GM10266 (cell line): ENCODE data around the gene NUDT13.
A peak's percentile ranks its signal among the peaks of the same experiment; 100 is the strongest.

Experiments
- DNase-seq: peaks from one replicate; pipeline ENCODE4 v3.0.0; 2012; ENCODE audit errors: extremely low spot score
- TF ChIP-seq, protein P1 (sequence below): IDR thresholded peaks from 2 replicates; pipeline ENCODE4 v1.5.1; 2012; ENCODE audit warnings: mild to moderate bottlenecking, low read depth; ENCODE audit not compliant: control insufficient read depth, insufficient read depth; ENCODE audit errors: missing control alignments

Gene NUDT13

DNA sequence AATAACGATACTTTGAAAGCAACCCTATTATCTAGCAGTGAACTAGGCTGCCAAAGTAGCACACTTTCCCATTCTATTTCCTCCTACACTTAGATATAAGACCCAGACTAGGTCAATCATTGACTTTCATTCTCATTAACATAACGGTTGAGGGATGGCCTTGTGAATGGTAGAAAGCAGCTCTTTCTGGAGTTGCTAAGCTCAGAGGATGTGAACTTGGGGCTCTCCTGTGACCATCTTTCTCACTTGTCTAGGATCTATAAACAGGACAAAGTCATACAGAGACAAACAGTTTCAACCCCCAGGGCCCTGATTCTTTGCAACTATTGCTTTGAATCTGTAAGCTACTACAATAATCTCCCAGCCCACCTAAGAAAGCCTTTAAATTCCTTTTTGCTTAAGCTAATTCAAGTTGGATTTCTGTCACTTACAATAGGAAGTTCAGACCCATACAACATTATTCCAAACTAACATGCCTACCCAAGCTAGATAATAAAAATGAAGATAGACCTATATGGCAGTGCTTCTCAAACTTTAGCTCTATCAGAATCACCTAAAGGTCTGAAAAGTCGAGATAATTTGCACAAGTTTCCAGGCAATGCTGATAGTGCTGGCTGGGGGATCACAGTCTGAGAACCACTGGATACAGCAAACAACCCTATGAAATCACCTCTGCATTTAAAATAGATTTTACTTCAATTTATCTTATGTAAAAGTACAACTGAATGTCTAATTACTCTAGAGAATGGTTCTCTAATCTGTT, 30.3 kb upstream of the NUDT13 start:
- DNase-seq: peak; percentile 27
- TF ChIP-seq, protein P1, sequence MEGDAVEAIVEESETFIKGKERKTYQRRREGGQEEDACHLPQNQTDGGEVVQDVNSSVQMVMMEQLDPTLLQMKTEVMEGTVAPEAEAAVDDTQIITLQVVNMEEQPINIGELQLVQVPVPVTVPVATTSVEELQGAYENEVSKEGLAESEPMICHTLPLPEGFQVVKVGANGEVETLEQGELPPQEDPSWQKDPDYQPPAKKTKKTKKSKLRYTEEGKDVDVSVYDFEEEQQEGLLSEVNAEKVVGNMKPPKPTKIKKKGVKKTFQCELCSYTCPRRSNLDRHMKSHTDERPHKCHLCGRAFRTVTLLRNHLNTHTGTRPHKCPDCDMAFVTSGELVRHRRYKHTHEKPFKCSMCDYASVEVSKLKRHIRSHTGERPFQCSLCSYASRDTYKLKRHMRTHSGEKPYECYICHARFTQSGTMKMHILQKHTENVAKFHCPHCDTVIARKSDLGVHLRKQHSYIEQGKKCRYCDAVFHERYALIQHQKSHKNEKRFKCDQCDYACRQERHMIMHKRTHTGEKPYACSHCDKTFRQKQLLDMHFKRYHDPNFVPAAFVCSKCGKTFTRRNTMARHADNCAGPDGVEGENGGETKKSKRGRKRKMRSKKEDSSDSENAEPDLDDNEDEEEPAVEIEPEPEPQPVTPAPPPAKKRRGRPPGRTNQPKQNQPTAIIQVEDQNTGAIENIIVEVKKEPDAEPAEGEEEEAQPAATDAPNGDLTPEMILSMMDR: no peak

DNA sequence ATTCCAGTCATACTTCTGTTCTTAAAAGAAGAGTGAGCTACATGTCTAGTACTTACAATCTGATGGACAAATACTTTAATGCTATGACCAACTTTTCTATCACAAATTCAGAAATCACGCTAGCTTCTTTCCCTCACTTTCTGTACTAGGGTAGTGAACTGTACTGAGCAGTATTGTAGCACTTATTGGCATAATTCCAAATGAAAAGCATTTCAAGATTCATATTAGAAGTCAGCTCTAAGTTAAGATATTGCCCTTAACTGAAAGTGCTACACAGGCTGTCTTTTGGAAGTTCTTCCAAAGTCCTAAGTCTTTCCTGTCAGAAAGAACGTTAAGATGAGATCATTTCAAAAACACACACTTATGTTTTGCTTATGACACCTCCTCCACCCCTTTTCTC, 27.0 kb upstream of the NUDT13 start:
- TF ChIP-seq, protein P1: no peak
- DNase-seq: no peak

DNA sequence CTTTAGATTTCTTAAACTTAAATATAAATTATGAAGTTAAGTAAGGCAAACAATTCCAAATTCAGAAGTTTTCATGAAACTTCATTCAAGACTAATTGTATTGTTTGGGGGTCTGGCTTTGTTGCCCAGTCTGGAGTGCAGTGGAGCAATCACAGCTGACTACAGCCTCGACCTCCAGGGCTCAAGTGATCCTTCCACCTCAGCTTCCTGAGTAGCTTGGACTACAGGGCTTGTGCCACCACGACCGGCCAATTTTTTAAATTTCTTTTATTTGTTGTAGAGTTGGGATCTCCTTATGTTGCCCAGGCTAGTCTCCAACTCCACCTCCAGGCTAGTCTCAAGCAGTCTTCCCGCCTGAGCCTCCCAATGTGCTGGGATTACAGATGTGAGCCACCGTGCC, 26.0 kb upstream of the NUDT13 start:
- TF ChIP-seq, protein P1: no peak
- DNase-seq: no peak

DNA sequence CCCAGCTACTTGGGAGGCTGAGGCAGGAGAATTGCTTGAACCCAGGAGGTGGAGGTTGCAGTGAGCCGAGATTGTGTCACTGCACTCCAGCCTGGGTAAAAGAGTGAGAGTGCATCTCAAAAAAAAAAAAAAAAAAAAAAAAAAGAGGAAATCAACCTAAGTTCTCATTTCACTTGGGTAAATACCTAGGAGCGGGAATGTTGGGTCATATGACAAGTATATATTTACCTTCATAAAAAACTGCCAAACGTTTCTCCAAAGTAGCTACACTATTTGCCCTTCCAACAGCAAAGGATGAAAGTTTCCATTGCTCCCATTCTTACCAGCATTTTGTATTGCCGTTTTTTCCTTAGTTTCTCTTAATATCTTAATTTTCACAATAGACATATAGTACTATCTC, 23.4 kb upstream of the NUDT13 start:
- TF ChIP-seq, protein P1: no peak
- no peak for DNase-seq

DNA sequence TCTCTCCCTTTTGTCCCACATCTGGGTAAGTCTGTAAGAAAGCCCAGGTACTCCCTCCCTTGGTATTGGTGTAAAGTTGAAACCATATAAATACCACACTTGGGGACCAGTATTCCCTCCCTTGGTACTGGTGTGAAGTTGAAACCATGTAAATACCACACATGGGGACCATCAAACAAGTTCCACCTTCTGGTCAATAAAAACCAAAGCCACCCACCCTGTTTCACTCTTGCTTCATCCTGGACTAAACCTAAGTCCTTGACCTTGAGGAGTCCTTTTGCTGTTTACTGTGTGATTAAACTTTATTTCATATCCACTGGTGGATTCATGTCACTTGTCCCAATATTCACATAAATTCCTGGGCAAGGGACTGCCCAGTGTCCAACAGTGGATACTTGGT, 22.0 kb upstream of the NUDT13 start:
- TF ChIP-seq, protein P1: no peak
- no peak for DNase-seq

DNA sequence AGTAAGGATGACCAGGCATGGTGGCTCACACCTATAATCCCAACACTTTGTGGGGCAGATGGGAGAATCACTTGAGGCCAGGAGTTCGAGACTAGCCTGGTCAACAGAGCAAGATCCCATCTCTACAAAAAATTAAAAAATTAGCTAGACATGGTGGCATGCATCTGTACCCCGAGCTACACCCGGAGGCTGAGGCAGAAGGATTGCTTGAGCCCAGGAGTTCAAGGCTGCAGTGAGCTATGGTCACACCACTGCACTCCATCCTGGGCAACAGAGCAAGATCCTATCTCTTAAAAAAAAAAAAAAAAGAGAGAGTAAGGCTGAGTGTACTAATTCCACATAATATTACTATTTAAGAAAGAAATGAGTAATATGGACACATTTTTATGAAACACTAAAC, 17.4 kb upstream of the NUDT13 start:
- DNase-seq: no peak
- TF ChIP-seq, protein P1: no peak
